HepG2 (cell line): ENCODE results near the gene CLHC1. TPM values are rescaled to one million over a fixed set of nuclear protein-coding genes. Genes with fewer than 3 reads are reported as not detected.

Experiments
- AKAP8 ChIP-seq: sonication (generic); formaldehyde crosslinking; IDR thresholded peaks from 2 replicates; pipeline ENCODE4 v1.5.1; 2020; ENCODE audit warnings: mild to moderate bottlenecking, missing genetic modification reagents
- ATRX ChIP-seq: sonication (generic); formaldehyde crosslinking; IDR thresholded peaks from 2 replicates; pipeline ENCODE4 v1.4.0; 2020; ENCODE audit warnings: missing genetic modification reagents, borderline replicate concordance
- BORCS8-MEF2B ChIP-seq: sonication (generic); formaldehyde crosslinking; IDR thresholded peaks from 2 replicates; pipeline ENCODE4 v1.8.0; 2022; ENCODE audit warnings: mild to moderate bottlenecking, missing genetic modification reagents
- DNMT1 ChIP-seq: sonication (generic); formaldehyde crosslinking; IDR thresholded peaks from 2 replicates; pipeline ENCODE4 v1.5.1; 2020; ENCODE audit warnings: mild to moderate bottlenecking, missing genetic modification reagents
- DR1 ChIP-seq: sonication (generic); formaldehyde crosslinking; IDR thresholded peaks from 2 replicates; pipeline ENCODE4 v1.8.0; 2021; ENCODE audit warnings: mild to moderate bottlenecking, missing genetic modification reagents, inconsistent platforms
- HINFP ChIP-seq: sonication (generic); formaldehyde crosslinking; IDR thresholded peaks from 2 replicates; pipeline ENCODE4 v1.4.0; 2020; ENCODE audit warnings: low read depth, mild to moderate bottlenecking, missing genetic modification reagents
- KDM4B ChIP-seq: sonication (generic); formaldehyde crosslinking; IDR thresholded peaks from 2 replicates; pipeline ENCODE4 v1.4.0; 2020; ENCODE audit warnings: missing genetic modification reagents
- MXI1 ChIP-seq: IDR thresholded peaks from 3 replicates; pipeline ENCODE4 v1.6.1; 2012; ENCODE audit warnings: low read depth, low read length, inconsistent platforms, borderline replicate concordance
- MZF1 ChIP-seq: sonication (generic); formaldehyde crosslinking; IDR thresholded peaks from 2 replicates; pipeline ENCODE4 v1.8.1; 2023; ENCODE audit warnings: mild to moderate bottlenecking, missing genetic modification reagents, borderline replicate concordance
- NR1H2 ChIP-seq: sonication (generic); formaldehyde crosslinking; IDR thresholded peaks from 2 replicates; pipeline ENCODE4 v1.8.1; 2022; ENCODE audit warnings: low read depth, missing genetic modification reagents, borderline replicate concordance
- SAP130 ChIP-seq: IDR thresholded peaks from 2 replicates; pipeline ENCODE4 v1.6.1; 2016; ENCODE audit warnings: low read depth
- SIN3A ChIP-seq: IDR thresholded peaks from 2 replicates; pipeline ENCODE4 v1.6.1; 2011; ENCODE audit warnings: low read depth, mild to moderate bottlenecking, control low read depth, low read length, borderline replicate concordance
- SMAD1 ChIP-seq: sonication (generic); formaldehyde crosslinking; IDR thresholded peaks from 2 replicates; pipeline ENCODE4 v1.4.0; 2020; ENCODE audit warnings: missing genetic modification reagents, low read depth, mild to moderate bottlenecking, borderline replicate concordance
- SNAPC2 ChIP-seq: sonication (generic); formaldehyde crosslinking; IDR thresholded peaks from 2 replicates; pipeline ENCODE4 v1.8.1; 2022; ENCODE audit warnings: mild to moderate bottlenecking, missing genetic modification reagents
- ZBTB10 ChIP-seq: sonication (generic); formaldehyde crosslinking; IDR thresholded peaks from 2 replicates; pipeline ENCODE4 v1.4.0; 2020; ENCODE audit warnings: missing genetic modification reagents, borderline replicate concordance
- ZFX ChIP-seq: sonication (generic); formaldehyde crosslinking; IDR thresholded peaks from 2 replicates; pipeline ENCODE4 v1.4.0; 2020; ENCODE audit warnings: mild to moderate bottlenecking, low read depth, missing genetic modification reagents, moderate library complexity
- ZKSCAN1 ChIP-seq: fragments of 150-350 bp; IDR thresholded peaks from 2 replicates; pipeline ENCODE4 v1.6.1; 2014; ENCODE audit warnings: low read length
- ZNF337 ChIP-seq: sonication (generic); formaldehyde crosslinking; IDR thresholded peaks from 2 replicates; pipeline ENCODE4 v1.5.1; 2020; ENCODE audit warnings: missing genetic modification reagents, low read depth, mild to moderate bottlenecking, borderline replicate concordance
- ZNF777 ChIP-seq: sonication (generic); formaldehyde crosslinking; IDR thresholded peaks from 2 replicates; pipeline ENCODE4 v1.4.0; 2020; ENCODE audit warnings: missing genetic modification reagents
- polyA plus RNA-seq, 8 experiments: library from polyadenylated mRNA; depleted of rRNA in 3 of 8; stranded (reverse) in 7 of 8; unstranded in 1 of 8; fragments of >200 nt; fragmentation: Illumina TruSeq in 4 of 8; extraction: Trizol in 4 of 8; gene quantifications; 2 replicates each; pipeline versions ENCODE4 v1.2.1 to v1.2.3, GENCODE V29; 2011 to 2016; ENCODE audit warnings: low read depth in 4 of 8, missing spikeins in 1 of 8, mixed read lengths in 1 of 8; ENCODE audit not compliant: insufficient read depth in 1 of 8
- total RNA-seq, 5 experiments: library from RNA; depleted of rRNA; stranded (reverse); fragments of >200 nt; fragmentation: Illumina TruSeq; extraction: Trizol; gene quantifications; 2 replicates each; pipeline ENCODE4 v1.2.3, GENCODE V29; 2016; ENCODE audit warnings: low read depth in 1 of 5
- TF ChIP-seq, protein P1 (sequence below): sonication (generic); formaldehyde crosslinking; IDR thresholded peaks from 2 replicates; pipeline ENCODE4 v1.4.0; 2020; ENCODE audit warnings: missing genetic modification reagents

Gene CLHC1
- total and polyA plus RNA-seq, 2 of the 13 experiments (the other 11 are each of a cell fraction or from before 2014, with no cell fraction given), result 9.8 to 12.6 TPM

GRCh38 chr2:55133467-55134315, 98.4 kb downstream of the CLHC1 start (continued):
- TF ChIP-seq HINFP (CRISPR knock-in tag) (no peak), AKAP8 (CRISPR knock-in tag) (no peak), DNMT1 (no peak), SNAPC2 (no peak), ZBTB10 (CRISPR knock-in tag) (0 out of 2 replicates have a peak, but pooled peaks have one; percentile 85), NR1H2 (CRISPR knock-in tag) (no peak), MZF1 (CRISPR knock-in tag) (no peak), ZNF777 (no peak), KDM4B (no peak), MXI1 (no peak; the same call in 2 of the 3 replicates), BORCS8-MEF2B (CRISPR knock-in tag) (no peak), SMAD1 (no peak), ATRX (CRISPR knock-in tag) (no peak), ZFX (CRISPR knock-in tag) (no peak), ZNF337 (CRISPR knock-in tag) (no peak), SIN3A (no peak), SAP130 (CRISPR knock-in tag) (peak; percentile 19; the same call in 1 of the 2 replicates), ZKSCAN1 (no peak), DR1 (no peak)
- TF ChIP-seq, protein P1, sequence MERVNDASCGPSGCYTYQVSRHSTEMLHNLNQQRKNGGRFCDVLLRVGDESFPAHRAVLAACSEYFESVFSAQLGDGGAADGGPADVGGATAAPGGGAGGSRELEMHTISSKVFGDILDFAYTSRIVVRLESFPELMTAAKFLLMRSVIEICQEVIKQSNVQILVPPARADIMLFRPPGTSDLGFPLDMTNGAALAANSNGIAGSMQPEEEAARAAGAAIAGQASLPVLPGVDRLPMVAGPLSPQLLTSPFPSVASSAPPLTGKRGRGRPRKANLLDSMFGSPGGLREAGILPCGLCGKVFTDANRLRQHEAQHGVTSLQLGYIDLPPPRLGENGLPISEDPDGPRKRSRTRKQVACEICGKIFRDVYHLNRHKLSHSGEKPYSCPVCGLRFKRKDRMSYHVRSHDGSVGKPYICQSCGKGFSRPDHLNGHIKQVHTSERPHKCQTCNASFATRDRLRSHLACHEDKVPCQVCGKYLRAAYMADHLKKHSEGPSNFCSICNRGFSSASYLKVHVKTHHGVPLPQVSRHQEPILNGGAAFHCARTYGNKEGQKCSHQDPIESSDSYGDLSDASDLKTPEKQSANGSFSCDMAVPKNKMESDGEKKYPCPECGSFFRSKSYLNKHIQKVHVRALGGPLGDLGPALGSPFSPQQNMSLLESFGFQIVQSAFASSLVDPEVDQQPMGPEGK (CRISPR knock-in tag), result no peak
